Omental fat pad (tissue), 4 donors: ENCODE results near the gene C1QTNF5. TPM values are rescaled to one million over a fixed set of nuclear protein-coding genes. Genes with fewer than 3 reads are reported as not detected.

Experiments
- ATAC-seq: fragments of 150-250 bp; one replicate; pipeline ENCODE4 v1.9.1; 2016; ENCODE audit warnings: mild to moderate bottlenecking, moderate library complexity; ENCODE audit not compliant: low FRiP score
- DNase-seq: peaks from one replicate; pipeline ENCODE4 v3.0.0-alpha.2; 2019; ENCODE audit warnings: low spot score
- total RNA-seq, 4 donors: library from RNA; depleted of rRNA; stranded (reverse); fragments of >200 nt; gene quantifications; one replicate each; pipeline ENCODE4 v1.1.0, GENCODE V29; 2016
- TF ChIP-seq, protein P1 (sequence below), 3 donors: fragments of 450-650 bp; IDR thresholded peaks; one replicate each; pipeline ENCODE4 v1.5.1; 2016 to 2017; ENCODE audit warnings: antibody characterized with exemption in 3 of 3, mild to moderate bottlenecking in 3 of 3, moderate library complexity in 2 of 3

The C1QTNF5 gene
- total RNA-seq, 4 donors from 2014 or later = 18.0 to 74.2 (median 35.5) TPM

GRCh38 chr11:119351232-119351631 lies 10.5 kb upstream of the C1QTNF5 start:
- DNase-seq (no peak), ATAC-seq (no peak)
- TF ChIP-seq, protein P1, sequence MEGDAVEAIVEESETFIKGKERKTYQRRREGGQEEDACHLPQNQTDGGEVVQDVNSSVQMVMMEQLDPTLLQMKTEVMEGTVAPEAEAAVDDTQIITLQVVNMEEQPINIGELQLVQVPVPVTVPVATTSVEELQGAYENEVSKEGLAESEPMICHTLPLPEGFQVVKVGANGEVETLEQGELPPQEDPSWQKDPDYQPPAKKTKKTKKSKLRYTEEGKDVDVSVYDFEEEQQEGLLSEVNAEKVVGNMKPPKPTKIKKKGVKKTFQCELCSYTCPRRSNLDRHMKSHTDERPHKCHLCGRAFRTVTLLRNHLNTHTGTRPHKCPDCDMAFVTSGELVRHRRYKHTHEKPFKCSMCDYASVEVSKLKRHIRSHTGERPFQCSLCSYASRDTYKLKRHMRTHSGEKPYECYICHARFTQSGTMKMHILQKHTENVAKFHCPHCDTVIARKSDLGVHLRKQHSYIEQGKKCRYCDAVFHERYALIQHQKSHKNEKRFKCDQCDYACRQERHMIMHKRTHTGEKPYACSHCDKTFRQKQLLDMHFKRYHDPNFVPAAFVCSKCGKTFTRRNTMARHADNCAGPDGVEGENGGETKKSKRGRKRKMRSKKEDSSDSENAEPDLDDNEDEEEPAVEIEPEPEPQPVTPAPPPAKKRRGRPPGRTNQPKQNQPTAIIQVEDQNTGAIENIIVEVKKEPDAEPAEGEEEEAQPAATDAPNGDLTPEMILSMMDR (IDR thresholded peaks at IDR 0.05) = no peak

DNA sequence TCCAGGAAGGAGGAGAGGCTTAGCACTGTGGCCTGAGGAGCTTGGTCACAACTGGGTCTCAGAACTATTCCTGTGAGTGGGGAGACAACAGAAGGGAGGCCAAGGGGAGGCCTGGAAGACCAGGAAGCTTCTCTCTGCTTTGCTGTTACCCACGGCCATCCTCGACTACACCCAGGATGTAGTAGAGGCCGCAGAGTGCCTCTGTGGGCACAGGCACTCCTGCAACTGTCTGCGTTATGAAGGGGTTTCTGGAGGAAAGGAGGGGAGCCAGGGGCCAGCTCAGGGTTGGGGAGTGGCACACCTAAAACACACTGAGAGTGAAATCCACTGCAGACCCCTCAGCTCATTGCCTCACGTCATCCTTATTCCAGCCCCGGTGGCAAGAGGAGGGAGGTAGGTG lies 9.6 kb upstream of the C1QTNF5 start:
- DNase-seq (no peak), ATAC-seq (no peak)
- TF ChIP-seq, protein P1 (IDR thresholded peaks at IDR 0.05) = no peak

DNA sequence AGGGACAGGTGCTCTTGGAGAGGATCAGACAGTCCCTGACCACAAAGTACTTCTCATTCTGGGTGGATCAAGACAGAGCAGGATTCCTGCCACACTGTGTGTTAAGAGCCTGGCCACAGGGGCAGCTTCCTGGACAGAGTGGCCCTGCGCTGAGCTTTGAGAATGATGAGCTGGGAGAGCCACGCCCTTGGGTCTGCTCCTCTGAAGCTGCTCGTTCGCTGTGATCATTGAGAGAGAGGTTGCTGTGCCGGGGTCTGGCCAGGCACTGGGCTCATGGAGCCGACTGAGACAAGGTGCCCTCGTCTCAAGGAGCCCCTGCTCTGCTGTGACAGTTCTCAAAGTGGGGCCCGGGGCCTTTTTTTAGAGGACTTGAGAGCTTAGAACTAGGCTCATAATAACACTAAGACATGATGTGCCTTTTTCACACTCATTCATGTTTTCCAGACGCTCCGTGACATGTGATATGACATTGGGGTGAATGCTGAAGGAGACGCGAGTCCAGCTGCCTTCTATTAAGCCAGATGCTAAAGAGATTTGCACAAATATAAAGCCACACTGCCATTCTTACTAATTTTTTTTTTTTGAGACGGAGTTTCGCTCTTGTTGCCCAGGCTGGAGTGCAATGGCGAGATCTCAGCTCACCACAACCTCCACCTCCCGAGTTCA lies 7.4 kb upstream of the C1QTNF5 start:
- TF ChIP-seq, protein P1 (IDR thresholded peaks at IDR 0.05) = no peak
- DNase-seq (no peak), ATAC-seq (no peak)

DNA sequence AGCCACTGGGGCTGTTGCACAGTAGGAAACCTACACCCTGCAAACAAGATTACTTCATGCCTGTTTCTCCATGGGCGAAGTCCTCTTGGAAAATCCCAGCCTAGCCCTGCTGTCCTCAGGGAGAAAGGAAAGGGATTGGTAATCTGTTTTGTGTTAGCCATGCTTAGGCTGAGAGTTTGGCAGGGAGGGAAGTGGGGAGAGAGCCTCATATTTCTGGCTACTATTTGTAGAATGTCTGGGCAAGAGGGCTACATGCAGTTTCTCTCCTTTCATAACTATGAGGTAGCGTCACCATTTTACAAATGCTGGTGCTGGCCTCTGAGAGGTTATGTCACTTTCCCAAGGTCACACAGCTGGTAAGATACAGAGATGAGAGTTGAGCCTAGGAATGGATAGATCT lies 6.6 kb upstream of the C1QTNF5 start:
- TF ChIP-seq, protein P1 (IDR thresholded peaks at IDR 0.05) = no peak
- no peak for ATAC-seq
- DNase-seq = no peak

- TF ChIP-seq, protein P1 (IDR thresholded peaks at IDR 0.05) = no peak
- DNase-seq = no peak
- no peak for ATAC-seq
Measured at GRCh38 chr11:119346605-119347004, 5.9 kb upstream of the C1QTNF5 start, which contains the start of gene MFRP. Gene MFRP, minus strand, starts transcription at chr11:119346705. Its CDS starts 192 bp downstream, at chr11:119346513.

DNA sequence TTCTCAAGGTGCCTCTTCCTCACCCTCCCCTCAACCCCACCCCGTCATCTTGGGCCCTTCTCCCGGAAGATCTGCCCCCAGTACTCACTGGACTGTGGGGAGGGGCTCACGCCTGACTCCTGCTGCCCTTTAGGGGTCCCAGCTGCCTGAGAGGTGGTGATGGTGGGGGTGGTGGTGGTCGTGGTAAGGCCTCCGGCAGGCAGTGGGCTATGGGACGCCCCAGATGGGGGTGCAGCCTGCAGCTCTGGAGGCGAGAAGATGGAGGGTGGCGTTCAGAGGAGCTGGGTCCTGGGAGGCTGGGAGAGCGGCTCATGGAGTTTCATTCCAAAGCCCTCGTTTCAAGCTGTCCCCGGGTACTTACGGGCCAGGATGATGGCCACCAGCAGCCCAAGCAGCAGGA lies 5.0 kb upstream of the C1QTNF5 start:
- DNase-seq = no peak
- ATAC-seq = no peak
- TF ChIP-seq, protein P1 (IDR thresholded peaks at IDR 0.05) = no peak

DNA sequence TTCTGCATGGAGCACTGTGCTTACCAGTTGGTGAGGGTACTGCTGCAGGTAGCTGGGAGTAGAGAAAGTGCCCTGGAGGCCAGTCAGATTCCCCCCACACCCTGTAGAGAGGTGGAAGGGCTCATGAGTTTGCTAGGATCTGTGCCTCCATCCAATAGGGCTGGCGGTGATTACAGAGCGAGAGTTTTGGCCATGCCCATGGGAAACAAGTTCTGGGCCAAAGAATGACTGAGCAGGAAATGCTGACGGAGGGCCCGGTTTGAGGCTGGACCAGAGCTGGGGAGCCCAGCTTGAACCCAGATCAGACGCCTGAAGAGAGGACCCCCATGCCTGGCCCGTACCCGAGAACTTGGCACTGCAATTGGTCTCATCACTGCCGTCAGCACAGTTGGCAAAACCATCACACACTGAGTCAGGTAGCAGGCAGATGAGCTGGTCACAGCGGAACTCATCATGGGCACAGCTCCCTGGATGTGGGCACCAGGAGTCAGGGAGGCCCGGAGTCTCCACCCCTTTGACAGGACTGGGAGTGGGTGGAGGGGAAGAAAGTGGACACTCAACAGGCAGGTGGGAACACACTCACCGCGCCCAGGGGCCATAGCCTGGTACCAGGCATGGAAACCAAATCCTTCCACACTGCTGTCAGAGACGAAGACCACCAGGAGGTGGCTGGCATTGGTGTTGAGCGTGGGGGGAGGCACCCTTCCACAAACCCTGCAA lies 3.8 kb upstream of the C1QTNF5 start:
- ATAC-seq = no peak
- TF ChIP-seq, protein P1 (IDR thresholded peaks at IDR 0.05) = no peak
- DNase-seq = no peak
